Measurements from ENCODE around the gene DNAH12.

Gene DNAH12, protein sequence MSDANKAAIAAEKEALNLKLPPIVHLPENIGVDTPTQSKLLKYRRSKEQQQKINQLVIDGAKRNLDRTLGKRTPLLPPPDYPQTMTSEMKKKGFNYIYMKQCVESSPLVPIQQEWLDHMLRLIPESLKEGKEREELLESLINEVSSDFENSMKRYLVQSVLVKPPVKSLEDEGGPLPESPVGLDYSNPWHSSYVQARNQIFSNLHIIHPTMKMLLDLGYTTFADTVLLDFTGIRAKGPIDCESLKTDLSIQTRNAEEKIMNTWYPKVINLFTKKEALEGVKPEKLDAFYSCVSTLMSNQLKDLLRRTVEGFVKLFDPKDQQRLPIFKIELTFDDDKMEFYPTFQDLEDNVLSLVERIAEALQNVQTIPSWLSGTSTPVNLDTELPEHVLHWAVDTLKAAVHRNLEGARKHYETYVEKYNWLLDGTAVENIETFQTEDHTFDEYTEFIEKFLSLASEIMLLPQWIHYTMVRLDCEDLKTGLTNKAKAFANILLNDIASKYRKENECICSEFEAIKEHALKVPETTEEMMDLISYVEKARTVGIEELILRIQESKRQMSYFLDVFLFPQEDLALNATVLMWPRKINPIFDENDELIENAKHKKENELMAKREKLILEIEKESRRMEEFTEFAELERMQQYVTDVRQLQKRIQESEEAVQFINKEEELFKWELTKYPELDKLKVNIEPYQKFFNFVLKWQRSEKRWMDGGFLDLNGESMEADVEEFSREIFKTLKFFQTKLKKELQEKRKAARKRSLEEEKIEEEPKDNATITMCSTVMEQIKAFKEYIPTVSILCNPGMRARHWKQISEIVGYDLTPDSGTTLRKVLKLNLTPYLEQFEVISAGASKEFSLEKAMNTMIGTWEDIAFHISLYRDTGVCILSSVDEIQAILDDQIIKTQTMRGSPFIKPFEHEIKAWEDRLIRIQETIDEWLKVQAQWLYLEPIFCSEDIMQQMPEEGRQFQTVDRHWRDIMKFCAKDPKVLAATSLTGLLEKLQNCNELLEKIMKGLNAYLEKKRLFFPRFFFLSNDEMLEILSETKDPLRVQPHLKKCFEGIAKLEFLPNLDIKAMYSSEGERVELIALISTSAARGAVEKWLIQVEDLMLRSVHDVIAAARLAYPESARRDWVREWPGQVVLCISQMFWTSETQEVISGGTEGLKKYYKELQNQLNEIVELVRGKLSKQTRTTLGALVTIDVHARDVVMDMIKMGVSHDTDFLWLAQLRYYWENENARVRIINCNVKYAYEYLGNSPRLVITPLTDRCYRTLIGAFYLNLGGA (N-terminal part only)

DNA sequence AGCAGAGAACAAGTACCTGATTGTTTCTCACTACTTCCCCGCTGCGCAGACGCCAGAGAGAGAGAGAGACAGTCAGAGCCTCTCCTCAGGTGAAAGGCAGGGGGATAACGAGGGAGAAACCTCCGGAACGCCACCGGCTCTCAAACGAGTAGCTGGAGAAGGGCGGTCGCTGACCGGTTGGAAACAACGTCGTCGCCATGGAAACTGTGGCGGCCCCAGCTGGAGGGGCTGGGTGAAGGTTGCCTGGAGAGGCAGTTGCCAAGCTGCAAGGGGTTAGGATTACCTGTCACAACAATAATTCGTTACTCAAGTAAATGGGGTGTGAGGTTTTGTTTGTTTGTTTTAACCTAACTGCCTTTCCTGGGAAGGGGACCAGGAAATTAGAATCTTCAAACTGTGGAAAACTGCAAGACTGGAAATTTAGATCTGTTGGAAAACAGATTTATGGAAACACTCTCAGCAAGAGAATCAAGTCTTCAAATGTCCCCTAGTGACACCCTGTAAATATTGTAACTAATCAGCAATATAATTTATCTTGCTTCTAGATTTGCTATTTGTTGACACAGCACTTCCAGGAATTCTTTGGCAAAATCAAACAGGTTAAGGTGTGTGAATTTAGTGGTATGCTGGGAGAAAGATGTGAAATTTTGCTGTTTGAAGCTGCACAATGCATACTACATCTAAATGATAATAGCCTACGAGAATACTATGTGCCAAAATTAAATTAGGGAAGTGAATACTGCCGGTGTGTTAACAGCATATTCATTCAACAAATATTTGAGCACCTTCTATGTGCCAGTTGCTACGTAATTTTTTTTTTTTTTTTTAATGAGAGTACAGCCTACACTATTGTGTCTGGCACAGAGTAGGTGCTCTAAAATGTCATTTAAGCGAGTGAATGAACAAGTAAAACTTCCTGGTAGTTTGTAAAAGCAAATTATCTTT lies at the start of gene DNAH12:
Gene DNAH12 (minus strand): TSS at position 164 of the 945 bp plus-strand sequence. CDS start 1,474 bp downstream, outside the sequence.
- no peak for ATAC-seq
- peak within 1 kb of the TSS; percentile 6 for H3K4me3 Mint-ChIP-seq

DNA sequence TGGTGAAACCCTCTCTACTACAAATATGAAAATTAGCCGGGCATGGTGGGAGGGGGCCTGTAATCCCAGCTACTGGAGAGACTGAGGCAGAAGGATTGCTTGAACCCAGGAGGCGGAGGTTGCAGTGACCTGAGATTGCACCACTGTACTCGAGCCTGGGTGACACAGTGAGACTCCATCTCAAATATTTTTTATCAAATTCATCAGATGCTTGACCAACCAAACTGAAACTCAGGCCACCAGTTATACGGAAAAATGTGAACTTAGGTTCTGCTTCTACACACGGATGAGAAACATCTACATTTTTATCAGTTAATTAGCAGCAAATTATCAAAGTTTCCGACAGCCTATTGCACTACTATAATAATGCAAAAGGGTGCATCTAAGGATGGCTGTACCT lies 48.2 kb upstream of the DNAH12 start:
- Mint-ChIP-seq H3K36me3 (ENCODE audit: low read depth) (peaks cover 33% of the 10 kb centered on the region), H3K27me3 (no peaks in the 10 kb centered on the region), H3K4me1 (peaks cover 38% of the 10 kb centered on the region), H3K4me3 (no peak overlapping the region), H3K27ac (no peak overlapping the region), H3K9me3 (no peaks in the 10 kb centered on the region)
- ATAC-seq = no peak
- no peak for DNase-seq

More for the DNA sequence above, at the start of gene DNAH12:
- Mint-ChIP-seq H3K9me3 (no peaks in the 10 kb centered on the region), H3K4me1 (peaks cover 6% of the 10 kb centered on the region), H3K27ac (no peak within 1 kb of the TSS), H3K27me3 (no peaks in the 10 kb centered on the region), H3K36me3 (ENCODE audit: low read depth) (no peaks in the 10 kb centered on the region)
- DNase-seq = peak; percentile 29

DNA sequence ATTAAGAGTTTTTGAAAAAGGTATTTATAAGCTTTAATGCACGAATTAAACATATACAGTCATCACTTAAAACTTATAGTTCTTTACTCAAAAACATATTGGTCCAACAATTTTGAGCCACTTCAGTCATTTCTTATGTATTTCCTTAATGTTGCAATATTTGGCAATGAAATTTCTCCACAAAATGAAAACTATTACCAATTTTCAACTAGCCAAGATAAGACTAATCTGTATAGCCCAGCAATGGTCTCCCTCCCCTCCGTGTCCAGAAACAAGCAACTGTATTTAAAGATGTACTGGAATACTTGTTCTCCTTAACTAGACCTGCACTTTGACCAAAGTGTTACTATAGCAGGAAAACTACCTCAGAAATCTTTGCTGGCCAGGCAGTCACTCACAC lies 43.8 kb upstream of the DNAH12 start:
- H3K4me3 Mint-ChIP-seq = no peak overlapping the region
- peaks cover 28% of the 10 kb centered on the region for H3K4me1 Mint-ChIP-seq
- no peak overlapping the region for H3K27ac Mint-ChIP-seq
- ATAC-seq (no peak), DNase-seq (no peak)
- no peaks in the 10 kb centered on the region for H3K9me3 Mint-ChIP-seq
- H3K27me3 Mint-ChIP-seq = no peaks in the 10 kb centered on the region
- H3K36me3 Mint-ChIP-seq (ENCODE audit: low read depth) = peaks cover 24% of the 10 kb centered on the region

DNA sequence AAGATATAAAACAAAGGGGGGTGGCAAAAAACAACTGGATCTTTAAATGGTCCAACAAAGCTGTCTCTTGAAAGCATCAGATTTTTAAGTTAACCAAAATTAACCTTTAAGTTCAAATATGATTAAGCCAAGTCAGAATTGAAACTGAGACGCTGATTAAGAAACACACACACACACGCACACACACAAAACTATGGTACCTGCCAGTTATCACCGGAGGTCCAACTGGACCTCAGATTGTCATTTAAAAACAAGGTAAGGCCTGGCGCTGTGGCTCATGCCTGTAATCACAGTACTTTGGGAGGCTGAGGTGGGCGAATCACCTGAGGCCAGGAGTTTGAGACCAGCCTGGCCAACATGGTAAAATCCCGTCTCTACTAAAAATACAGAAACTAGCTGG lies 42.6 kb upstream of the DNAH12 start:
- peaks cover 24% of the 10 kb centered on the region for H3K4me1 Mint-ChIP-seq
- no peak overlapping the region for H3K4me3 Mint-ChIP-seq
- no peaks in the 10 kb centered on the region for H3K27me3 Mint-ChIP-seq
- H3K27ac Mint-ChIP-seq = no peak overlapping the region
- ATAC-seq (no peak), DNase-seq (no peak)
- H3K9me3 Mint-ChIP-seq = no peaks in the 10 kb centered on the region
- peaks cover 26% of the 10 kb centered on the region for H3K36me3 Mint-ChIP-seq (ENCODE audit: low read depth)

DNA sequence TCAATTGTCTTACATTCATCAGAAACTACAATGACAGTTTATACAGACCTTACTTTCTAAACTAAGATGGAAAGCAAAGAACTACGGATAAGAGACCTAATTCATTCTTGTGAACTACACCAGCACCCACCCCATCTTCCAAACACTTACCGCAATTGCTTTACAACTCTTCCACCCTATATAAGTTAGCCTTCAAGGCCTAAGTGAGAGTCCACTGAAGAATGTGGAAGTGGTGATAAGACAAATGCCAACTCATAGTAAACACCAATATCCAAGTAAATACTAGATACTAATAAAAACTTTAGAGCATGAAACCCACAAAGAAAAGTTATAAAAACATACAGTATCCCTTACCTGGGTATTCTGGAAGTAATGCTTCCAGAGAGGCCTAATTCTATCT lies 39.4 kb upstream of the DNAH12 start:
- Mint-ChIP-seq H3K4me3 (no peak overlapping the region), H3K4me1 (peaks cover 21% of the 10 kb centered on the region), H3K36me3 (ENCODE audit: low read depth) (peaks cover 38% of the 10 kb centered on the region), H3K27ac (no peak overlapping the region), H3K27me3 (no peaks in the 10 kb centered on the region), H3K9me3 (no peaks in the 10 kb centered on the region)
- ATAC-seq = no peak
- DNase-seq = no peak

DNA sequence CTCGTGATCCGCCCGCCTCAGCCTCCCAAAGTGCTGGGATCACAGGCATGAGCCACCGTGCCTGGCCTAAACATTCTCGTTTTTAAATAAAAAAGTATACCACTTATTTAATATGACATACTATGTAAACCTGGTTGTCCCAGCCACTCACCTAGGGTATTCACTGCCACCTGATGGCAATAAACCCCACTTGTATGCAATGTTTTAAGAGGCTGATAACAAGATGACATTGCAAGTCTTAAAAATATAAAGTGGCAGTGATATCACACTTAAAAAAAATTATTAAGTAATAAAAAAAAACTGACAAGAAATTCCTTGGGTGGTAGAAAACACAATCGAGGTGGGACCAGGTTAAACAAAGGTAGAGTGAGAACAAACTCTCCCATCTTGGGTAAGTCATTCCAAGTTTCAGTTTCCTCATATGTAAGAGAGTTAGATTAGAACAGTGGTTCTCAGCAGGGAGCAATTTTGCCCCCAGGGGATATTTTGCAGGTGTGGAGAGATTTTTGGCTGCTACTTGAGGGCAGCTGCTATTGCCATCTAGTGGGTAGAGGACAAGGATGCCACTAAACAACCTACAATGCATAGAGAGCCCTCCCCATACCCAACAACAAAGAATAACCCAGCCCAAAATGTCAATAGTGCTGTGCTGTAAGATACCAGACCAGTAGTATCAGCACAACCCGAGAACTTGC lies 38.5 kb upstream of the DNAH12 start:
- no peak for DNase-seq
- ATAC-seq = no peak

DNA sequence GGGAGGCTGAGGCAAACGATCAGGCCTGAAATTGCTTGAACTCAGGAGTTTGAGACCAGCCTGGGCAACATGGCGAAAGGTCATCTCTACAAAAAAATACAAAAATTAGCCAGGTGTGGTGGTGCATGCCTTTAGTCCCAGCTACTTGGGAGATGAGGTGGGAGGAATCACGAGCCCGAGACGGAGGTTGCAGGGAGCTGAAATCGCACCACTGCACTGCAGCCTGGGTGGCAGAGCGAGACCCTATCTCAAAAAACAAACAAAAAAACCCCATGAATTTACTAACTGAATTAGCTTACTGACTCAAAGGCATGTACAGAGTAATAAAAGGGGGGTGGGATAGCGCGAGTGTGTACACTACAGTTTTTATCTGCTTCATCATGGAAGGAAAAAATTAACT lies 33.7 kb upstream of the DNAH12 start:
- H3K4me3 Mint-ChIP-seq = no peak overlapping the region
- no peaks in the 10 kb centered on the region for H3K9me3 Mint-ChIP-seq
- ATAC-seq (no peak), DNase-seq (no peak)
- H3K27me3 Mint-ChIP-seq = no peaks in the 10 kb centered on the region
- peaks cover 61% of the 10 kb centered on the region for H3K36me3 Mint-ChIP-seq (ENCODE audit: low read depth)
- H3K27ac Mint-ChIP-seq = peak overlapping the region; percentile 9
- peaks cover 20% of the 10 kb centered on the region for H3K4me1 Mint-ChIP-seq

More for the DNA sequence above, 38.5 kb upstream of the DNAH12 start:
- peaks cover 21% of the 10 kb centered on the region for H3K4me1 Mint-ChIP-seq
- no peak overlapping the region for H3K27ac Mint-ChIP-seq
- H3K4me3 Mint-ChIP-seq = no peak overlapping the region
- H3K9me3 Mint-ChIP-seq = no peaks in the 10 kb centered on the region
- peaks cover 42% of the 10 kb centered on the region for H3K36me3 Mint-ChIP-seq (ENCODE audit: low read depth)
- no peaks in the 10 kb centered on the region for H3K27me3 Mint-ChIP-seq

DNA sequence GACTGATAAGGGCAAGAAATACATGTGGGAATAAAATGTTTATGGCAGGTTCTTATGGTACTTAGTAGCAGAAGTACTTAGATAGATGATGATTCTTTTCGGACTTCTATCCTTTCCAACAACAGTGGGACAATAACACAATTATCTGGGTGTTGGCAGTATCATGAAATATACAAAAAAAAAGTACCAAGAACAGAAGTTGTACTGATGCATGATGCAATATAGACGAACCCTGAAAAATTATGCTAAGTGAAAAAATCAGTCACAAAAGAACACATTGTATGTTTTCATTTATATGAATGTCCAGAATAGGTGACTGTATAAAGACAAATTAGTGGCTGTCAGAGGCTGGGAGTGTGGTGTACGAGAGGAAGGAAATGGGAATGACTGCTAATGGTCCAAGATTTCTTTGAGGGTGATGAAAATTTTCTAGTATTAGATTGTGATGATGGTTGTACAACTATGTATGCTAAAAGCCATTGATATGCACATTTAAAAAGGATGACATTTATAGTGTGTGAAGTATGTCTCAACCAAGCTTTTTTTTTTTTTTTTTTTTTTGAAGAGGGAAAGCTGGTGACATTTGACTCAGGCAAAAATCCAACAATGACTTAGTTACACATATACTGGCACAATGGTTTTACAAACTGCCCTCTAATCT lies 32.0 kb upstream of the DNAH12 start:
- H3K36me3 Mint-ChIP-seq (ENCODE audit: low read depth) = peaks cover 67% of the 10 kb centered on the region

DNA sequence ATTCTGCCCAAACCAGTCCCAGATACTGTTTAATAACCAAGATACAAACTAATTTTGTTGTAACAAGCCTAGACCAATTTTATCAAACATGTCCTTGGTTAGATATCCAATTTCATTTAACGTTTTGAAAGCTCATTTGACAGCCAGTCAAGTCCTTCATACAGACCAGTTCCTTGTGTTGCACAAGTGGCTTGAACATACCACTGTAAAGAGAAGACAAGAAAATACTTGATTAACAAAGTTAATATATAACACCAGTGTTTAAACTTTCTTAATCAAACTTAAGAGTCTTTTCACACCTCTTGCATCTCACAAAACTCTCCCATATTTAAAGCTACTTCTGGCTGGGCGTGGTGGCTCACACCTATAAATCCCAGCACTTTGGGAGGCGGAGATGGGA lies 28.0 kb upstream of the DNAH12 start:
- no peak overlapping the region for H3K4me3 Mint-ChIP-seq
- ATAC-seq = no peak
- no peak for DNase-seq
- no peaks in the 10 kb centered on the region for H3K27me3 Mint-ChIP-seq
- H3K36me3 Mint-ChIP-seq (ENCODE audit: low read depth) = peaks cover 55% of the 10 kb centered on the region
- H3K27ac Mint-ChIP-seq = no peak overlapping the region
- H3K9me3 Mint-ChIP-seq = no peaks in the 10 kb centered on the region
- peaks cover 16% of the 10 kb centered on the region for H3K4me1 Mint-ChIP-seq

More for the DNA sequence above, 32.0 kb upstream of the DNAH12 start:
- ATAC-seq = no peak
- Mint-ChIP-seq H3K9me3 (no peaks in the 10 kb centered on the region), H3K27me3 (no peaks in the 10 kb centered on the region), H3K27ac (peak overlapping the region; percentile 32), H3K4me1 (peaks cover 20% of the 10 kb centered on the region), H3K4me3 (no peak overlapping the region)
- no peak for DNase-seq

DNA sequence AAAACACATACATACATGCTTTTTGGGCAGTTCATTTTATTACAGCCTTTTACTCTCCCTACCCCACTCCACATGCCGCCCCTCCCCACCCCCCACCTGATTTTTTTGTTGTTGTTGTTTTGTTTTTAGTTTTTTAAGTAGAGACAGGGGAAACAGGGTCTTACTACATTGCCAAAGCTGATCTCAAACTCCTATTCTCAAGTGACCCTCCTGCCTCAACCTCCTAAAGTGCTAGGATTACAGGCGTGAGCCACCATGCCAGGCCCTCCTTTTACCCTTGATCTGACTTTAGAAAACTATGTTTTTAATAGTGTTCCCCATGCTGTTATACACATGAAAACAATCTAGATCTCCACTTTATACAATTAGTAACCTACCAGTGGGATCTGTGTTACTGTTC lies 26.7 kb upstream of the DNAH12 start:
- DNase-seq = no peak
- peak overlapping the region; percentile 4 for H3K27ac Mint-ChIP-seq
- H3K27me3 Mint-ChIP-seq = no peaks in the 10 kb centered on the region
- ATAC-seq = no peak
- no peaks in the 10 kb centered on the region for H3K9me3 Mint-ChIP-seq
- no peak overlapping the region for H3K4me3 Mint-ChIP-seq
- H3K4me1 Mint-ChIP-seq = peaks cover 7% of the 10 kb centered on the region
- peaks cover 48% of the 10 kb centered on the region for H3K36me3 Mint-ChIP-seq (ENCODE audit: low read depth)

DNA sequence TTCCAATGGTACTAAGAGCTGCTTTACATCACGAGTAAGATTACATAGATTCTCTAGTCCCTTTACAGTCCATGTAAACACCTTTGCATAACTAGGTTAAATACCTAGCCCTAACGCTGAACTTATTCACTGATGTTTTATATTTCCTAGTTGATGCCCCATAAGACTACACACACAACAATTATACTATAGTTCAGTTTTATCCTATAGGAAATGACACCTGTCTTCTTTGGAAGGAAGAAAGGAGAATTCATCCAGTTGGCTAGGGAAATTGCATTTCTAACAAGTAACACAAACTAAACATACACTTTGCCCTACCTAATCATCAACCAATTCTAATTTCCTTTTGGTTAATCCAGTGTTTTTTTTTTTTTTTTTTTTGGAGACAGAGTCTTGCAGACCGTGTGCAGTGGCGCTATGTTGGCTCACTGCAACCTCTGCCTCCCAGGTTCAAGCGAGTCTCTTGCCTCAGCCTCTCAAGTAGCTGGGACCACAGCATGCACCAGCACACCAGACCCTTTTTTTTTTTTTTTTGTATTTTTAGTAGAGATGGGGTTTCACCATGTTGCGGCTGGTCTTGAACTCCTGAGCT lies 25.8 kb upstream of the DNAH12 start:
- Mint-ChIP-seq H3K27ac (no peak overlapping the region), H3K9me3 (no peaks in the 10 kb centered on the region), H3K27me3 (no peaks in the 10 kb centered on the region), H3K4me3 (no peak overlapping the region), H3K36me3 (ENCODE audit: low read depth) (peaks cover 39% of the 10 kb centered on the region), H3K4me1 (peaks cover 7% of the 10 kb centered on the region)
- no peak for ATAC-seq
- DNase-seq = no peak

DNA sequence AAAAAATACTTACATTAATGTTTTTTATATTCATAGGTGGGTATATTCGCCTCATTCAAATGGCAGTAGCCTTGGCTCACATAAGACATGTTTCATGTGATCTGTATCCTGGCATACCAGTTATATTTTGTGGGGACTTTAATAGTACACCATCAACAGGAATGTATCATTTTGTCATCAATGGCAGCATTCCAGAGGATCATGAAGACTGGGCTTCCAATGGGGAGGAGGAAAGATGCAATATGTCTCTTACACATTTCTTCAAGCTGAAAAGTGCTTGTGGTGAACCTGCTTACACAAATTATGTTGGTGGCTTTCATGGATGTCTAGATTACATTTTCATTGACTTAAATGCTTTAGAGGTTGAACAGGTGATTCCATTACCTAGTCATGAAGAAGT lies 15.4 kb upstream of the DNAH12 start:
- H3K4me3 Mint-ChIP-seq = peak overlapping the region; percentile 74
- H3K36me3 Mint-ChIP-seq (ENCODE audit: low read depth) = peaks cover 50% of the 10 kb centered on the region
- H3K4me1 Mint-ChIP-seq = peaks cover 50% of the 10 kb centered on the region
- no peak for ATAC-seq
- no peak for DNase-seq
- no peak overlapping the region for H3K27ac Mint-ChIP-seq
- H3K9me3 Mint-ChIP-seq = no peaks in the 10 kb centered on the region
- no peaks in the 10 kb centered on the region for H3K27me3 Mint-ChIP-seq
